ENCODE results near the gene SCAMP1.
A peak's percentile ranks its signal among the peaks of the same experiment; 100 is the strongest.

Gene SCAMP1

DNA sequence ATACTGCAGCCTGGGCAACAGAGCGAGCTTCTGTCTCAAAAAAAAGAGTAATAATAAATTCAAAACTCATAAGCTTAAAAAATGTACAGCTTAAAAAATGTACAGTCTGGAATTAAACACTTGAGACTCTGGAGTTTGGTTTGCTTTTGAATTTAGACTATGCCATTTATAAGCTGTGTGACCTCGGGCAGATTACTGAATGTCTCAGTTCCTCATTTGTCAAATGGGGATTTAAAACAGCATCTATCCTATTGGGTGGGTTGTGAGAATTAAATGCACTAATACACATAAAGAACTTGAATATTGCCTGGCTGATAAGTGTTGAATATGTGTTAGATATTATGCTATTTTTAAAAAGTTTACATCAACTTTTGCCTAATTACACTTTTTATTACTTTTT is 98.4 kb downstream of the SCAMP1 start:
- Histone ChIP-seq H3K4me3 (ENCODE audit: low read depth in 1 of 2, low read length in 1 of 2) (no peak overlapping the region), H3K27me3 (no peaks in the 10 kb centered on the region), H3K36me3 (no peaks in the 10 kb centered on the region), H3K4me1 (ENCODE audit: control insufficient read depth in 1 of 2, insufficient read depth in 1 of 2, low read depth in 1 of 2, low read length in 1 of 2) (no peaks in the 10 kb centered on the region), H3K9me3 (no peaks in the 10 kb centered on the region), H3K27ac (no peak overlapping the region)
- TF ChIP-seq, protein P1, sequence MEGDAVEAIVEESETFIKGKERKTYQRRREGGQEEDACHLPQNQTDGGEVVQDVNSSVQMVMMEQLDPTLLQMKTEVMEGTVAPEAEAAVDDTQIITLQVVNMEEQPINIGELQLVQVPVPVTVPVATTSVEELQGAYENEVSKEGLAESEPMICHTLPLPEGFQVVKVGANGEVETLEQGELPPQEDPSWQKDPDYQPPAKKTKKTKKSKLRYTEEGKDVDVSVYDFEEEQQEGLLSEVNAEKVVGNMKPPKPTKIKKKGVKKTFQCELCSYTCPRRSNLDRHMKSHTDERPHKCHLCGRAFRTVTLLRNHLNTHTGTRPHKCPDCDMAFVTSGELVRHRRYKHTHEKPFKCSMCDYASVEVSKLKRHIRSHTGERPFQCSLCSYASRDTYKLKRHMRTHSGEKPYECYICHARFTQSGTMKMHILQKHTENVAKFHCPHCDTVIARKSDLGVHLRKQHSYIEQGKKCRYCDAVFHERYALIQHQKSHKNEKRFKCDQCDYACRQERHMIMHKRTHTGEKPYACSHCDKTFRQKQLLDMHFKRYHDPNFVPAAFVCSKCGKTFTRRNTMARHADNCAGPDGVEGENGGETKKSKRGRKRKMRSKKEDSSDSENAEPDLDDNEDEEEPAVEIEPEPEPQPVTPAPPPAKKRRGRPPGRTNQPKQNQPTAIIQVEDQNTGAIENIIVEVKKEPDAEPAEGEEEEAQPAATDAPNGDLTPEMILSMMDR (IDR thresholded peaks at IDR 0.05) = no peak

DNA sequence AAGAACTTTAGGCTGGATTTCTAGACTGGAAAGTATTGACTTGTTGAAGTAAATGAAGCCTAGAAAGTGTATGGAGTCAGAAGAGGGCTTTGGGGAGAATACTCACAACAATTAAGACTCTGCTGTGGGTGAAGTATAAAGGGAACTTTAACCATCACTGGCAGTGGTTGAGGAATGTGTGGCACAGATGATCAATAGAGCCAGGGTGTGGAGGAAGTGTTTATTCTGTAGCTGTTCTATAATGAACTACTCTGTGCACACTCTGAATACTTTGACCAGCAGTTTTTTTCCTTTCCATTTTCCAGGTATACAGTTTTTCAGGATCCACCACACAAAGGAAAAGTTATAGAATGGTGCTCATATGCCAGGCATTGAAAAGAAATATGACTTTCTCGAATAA is 106.7 kb downstream of the SCAMP1 start:
- no peaks in the 10 kb centered on the region for H3K27me3 ChIP-seq
- H3K9me3 ChIP-seq = no peaks in the 10 kb centered on the region
- H3K4me1 ChIP-seq (ENCODE audit: control insufficient read depth in 1 of 2, insufficient read depth in 1 of 2, low read depth in 1 of 2, low read length in 1 of 2) = no peaks in the 10 kb centered on the region
- H3K27ac ChIP-seq = no peak overlapping the region
- peaks cover 5% of the 10 kb centered on the region for H3K36me3 ChIP-seq
- no peak overlapping the region for H3K4me3 ChIP-seq (ENCODE audit: low read depth in 1 of 2, low read length in 1 of 2)
- TF ChIP-seq, protein P1 (IDR thresholded peaks at IDR 0.05) = no peak

- TF ChIP-seq, protein P1 (IDR thresholded peaks at IDR 0.05) = peak; percentile 60
- peaks cover 5% of the 10 kb centered on the region for H3K36me3 ChIP-seq
- H3K4me3 ChIP-seq (ENCODE audit: low read depth in 1 of 2, low read length in 1 of 2) = no peak overlapping the region
- no peak overlapping the region for H3K27ac ChIP-seq
- no peaks in the 10 kb centered on the region for H3K4me1 ChIP-seq (ENCODE audit: control insufficient read depth in 1 of 2, insufficient read depth in 1 of 2, low read depth in 1 of 2, low read length in 1 of 2)
- H3K27me3 ChIP-seq = no peaks in the 10 kb centered on the region
- no peaks in the 10 kb centered on the region for H3K9me3 ChIP-seq
Observed at GRCh38 chr5:78467752-78468357, 107.4 kb downstream of the SCAMP1 start.

DNA sequence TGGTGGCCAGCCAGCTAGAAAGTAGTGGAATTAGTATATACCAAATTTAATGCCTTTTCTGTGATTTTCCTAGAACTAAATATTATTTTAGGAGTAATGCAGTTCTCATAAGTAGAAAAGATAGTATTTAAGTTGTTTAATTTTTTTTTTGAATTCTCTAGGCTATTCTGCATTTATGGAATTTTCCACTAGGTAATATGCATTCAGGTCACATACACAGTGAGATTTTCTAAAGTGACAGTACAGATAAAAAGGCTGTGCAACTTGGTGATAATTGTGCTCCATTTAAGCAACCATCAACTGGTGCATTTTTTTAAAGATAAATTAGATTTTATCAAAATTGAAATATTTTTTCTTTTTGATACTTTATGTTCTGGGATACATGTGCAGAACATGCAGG is 111.5 kb downstream of the SCAMP1 start:
- H3K9me3 ChIP-seq = no peaks in the 10 kb centered on the region
- no peaks in the 10 kb centered on the region for H3K4me1 ChIP-seq (ENCODE audit: control insufficient read depth in 1 of 2, insufficient read depth in 1 of 2, low read depth in 1 of 2, low read length in 1 of 2)
- H3K36me3 ChIP-seq = no peaks in the 10 kb centered on the region
- TF ChIP-seq, protein P1 (IDR thresholded peaks at IDR 0.05) = no peak
- H3K27ac ChIP-seq = no peak overlapping the region
- no peak overlapping the region for H3K4me3 ChIP-seq (ENCODE audit: low read depth in 1 of 2, low read length in 1 of 2)
- no peaks in the 10 kb centered on the region for H3K27me3 ChIP-seq

GRCh38 chr5:78472469-78473106 is 112.2 kb downstream of the SCAMP1 start:
- no peaks in the 10 kb centered on the region for H3K27me3 ChIP-seq
- no peaks in the 10 kb centered on the region for H3K4me1 ChIP-seq (ENCODE audit: control insufficient read depth in 1 of 2, insufficient read depth in 1 of 2, low read depth in 1 of 2, low read length in 1 of 2)
- no peaks in the 10 kb centered on the region for H3K36me3 ChIP-seq
- H3K4me3 ChIP-seq (ENCODE audit: low read depth in 1 of 2, low read length in 1 of 2) = no peak overlapping the region
- no peak overlapping the region for H3K27ac ChIP-seq
- TF ChIP-seq, protein P1 (IDR thresholded peaks at IDR 0.05) = no peak
- no peaks in the 10 kb centered on the region for H3K9me3 ChIP-seq

Data from neutrophil (primary cell).